SH-SY5Y (cell line): ENCODE results near the gene SMIM14.

Experiments
- GATA2 ChIP-seq: IDR thresholded peaks from 2 replicates; pipeline ENCODE4 v1.6.1; 2011; ENCODE audit warnings: mild to moderate bottlenecking, low read depth, low read length
- GATA3 ChIP-seq: IDR thresholded peaks from 2 replicates; pipeline ENCODE4 v1.6.1; 2011; ENCODE audit warnings: low read depth, mild to moderate bottlenecking, low read length, moderate library complexity

DNA sequence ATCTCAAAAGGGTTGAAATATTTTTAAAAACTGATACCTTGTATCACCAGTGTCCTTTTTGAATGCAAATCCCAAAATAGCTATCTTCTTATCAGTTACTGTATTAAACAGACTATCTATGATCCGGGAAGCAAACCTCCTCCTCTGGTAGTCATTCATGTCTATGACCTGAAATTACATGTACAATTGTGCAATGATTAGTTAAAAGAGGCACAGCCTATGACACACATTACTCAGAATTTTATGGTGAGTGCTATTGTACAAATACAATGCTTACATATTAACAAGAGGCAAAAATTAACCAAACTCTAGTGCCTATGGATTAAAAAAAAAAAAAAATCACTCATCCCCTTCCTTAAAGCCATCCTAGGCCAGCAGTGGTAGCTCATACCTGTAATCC is 133.1 kb downstream of the SMIM14 start:
- TF ChIP-seq GATA2 (no peak), GATA3 (no peak)
